ENCODE results near the gene FRMD4A.

DNA sequence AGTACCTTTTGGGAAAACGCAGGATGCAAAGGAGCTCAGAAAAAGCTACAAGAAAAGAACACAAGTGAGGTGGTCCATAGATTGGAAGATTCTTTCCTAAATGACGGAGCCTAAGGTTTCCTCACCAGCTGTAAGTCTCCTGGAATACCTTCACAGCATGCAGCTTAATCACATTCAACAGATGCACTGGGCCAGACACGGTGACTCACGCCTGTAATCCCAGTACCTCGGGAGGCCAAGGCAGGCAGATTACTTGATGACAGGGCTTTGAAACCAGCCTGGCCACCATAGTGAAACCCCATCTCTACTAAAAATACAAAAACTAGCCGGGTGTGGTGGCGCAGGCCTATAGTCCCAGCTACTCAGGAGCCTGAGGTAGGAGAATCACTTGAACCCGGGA is 228.7 kb downstream of the FRMD4A start:
- TF ChIP-seq LEF1 (IDR thresholded peaks at IDR 0.05; ENCODE audit: borderline replicate concordance) (no peak), FOXM1 (IDR thresholded peaks at IDR 0.05; ENCODE audit: borderline replicate concordance) (no peak), ELF4 (IDR thresholded peaks at IDR 0.05) (no peak)
